ENCODE measurements around the gene UBXN4.
"Not testable (repeated sequence)": the region's sequence is repeated elsewhere in the genome, so short reads cannot be mapped to it uniquely, and the experiment has no call there.

The UBXN4 gene

DNA sequence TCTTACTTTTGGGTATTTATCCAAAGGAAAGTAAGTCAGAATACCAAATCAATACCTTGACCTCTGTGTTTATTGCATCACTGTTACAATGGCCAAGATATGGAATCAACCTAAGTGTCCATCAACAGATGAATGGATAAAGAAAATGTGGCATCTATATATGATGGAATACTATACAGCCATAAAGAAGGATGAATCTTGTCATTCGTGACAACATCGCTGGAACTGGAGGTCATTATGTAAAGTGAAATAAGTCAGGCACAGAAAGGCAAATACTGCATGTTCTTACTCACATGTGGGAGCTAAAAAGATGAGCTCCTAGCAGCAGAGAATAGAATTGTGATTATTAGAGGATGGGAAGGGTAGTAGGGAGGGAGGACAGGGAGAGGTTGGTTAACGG is 60.7 kb downstream of the UBXN4 start:
- ATAC-seq (replicated peaks), result no peak
- Mint-ChIP-seq H3K27me3 (no peaks in the 10 kb centered on the region), H3K27ac (no peak overlapping the region), H3K4me1 (peaks cover 5 to 7% of the 10 kb centered on the region in 2 donors), H3K36me3 (peaks cover 4 to 13% of the 10 kb centered on the region in 2 donors), H3K4me3 (no peak overlapping the region), H3K9me3 (peaks cover 5 to 7% of the 10 kb centered on the region in 2 donors)
- DNase-seq, result no peak

DNA sequence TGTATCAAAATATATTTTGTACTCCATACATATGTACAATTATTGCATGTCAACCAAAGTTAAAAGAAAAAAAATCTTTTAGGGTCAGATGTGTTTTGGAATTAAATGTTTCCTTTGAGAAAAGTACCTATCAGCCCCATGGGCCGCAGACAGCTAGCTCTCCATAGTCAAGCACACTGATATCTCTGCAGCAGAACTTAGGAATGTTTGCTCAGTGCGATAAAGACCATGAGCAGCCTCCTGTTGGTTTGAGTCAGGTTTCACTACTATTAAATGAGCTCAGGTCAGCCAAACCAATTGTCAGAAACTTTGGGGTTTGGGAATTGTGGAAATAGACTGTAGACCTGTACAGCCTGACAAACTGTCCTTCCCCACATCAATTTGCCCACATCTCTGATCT is 61.6 kb downstream of the UBXN4 start:
- H3K27ac Mint-ChIP-seq, result no peak overlapping the region
- ATAC-seq (replicated peaks), result no peak
- H3K27me3 Mint-ChIP-seq, result no peaks in the 10 kb centered on the region
- H3K9me3 Mint-ChIP-seq, result peaks cover 5 to 7% of the 10 kb centered on the region in 2 donors
- peaks cover 4 to 13% of the 10 kb centered on the region in 2 donors for H3K36me3 Mint-ChIP-seq
- peaks cover 4 to 5% of the 10 kb centered on the region in 2 donors for H3K4me1 Mint-ChIP-seq
- H3K4me3 Mint-ChIP-seq, result no peak overlapping the region
- DNase-seq, result no peak

DNA sequence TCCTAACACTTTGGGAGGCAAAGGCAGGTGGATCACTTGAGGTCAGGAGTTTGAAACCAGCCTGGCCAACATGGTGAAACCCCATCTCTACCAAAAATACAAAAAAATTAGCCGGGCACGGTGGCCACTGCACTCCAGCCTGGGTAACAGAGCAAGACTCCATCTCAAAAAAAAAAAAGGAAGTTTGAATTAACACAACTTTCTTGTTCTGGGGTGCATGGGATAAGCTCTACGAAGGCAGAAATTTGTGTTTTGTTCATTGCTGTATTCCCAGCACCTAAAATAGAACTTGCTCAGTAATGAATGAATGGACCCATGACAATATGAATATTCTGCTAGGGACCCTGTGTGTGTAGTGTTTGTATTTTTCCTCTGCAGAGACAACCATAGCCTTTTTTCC is 66.2 kb downstream of the UBXN4 start:
- not testable (repeated sequence) for H3K9me3 Mint-ChIP-seq; H3K27me3 Mint-ChIP-seq; ATAC-seq (replicated peaks); H3K27ac Mint-ChIP-seq; DNase-seq; H3K4me1 Mint-ChIP-seq; H3K4me3 Mint-ChIP-seq; H3K36me3 Mint-ChIP-seq

DNA sequence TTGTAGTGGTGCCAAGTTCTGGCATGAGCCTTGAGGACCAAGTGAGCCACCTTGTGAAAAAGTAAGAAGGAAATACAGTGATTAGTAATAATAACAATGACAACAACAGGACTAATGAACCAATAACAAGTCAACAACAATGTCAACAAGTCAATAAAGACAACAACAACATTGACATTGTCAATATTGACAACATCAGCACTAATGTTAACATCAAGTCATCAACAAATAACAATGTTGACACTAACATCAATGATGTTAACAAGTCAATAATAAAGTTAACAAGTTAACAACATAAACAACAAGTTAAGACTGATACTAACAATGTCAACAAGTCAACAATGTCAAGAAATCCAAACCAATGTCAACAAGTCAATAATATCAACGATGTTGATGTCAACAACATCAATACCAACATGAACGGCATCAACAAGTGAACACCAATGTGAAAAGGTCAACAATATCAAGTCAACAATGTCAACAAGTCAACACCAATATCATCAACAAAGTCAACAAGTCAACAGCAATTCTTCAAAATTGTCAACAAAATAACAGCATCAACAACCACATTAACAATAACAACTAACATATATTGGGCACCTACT is 71.4 kb downstream of the UBXN4 start:
- no peak for ATAC-seq (replicated peaks)

DNA sequence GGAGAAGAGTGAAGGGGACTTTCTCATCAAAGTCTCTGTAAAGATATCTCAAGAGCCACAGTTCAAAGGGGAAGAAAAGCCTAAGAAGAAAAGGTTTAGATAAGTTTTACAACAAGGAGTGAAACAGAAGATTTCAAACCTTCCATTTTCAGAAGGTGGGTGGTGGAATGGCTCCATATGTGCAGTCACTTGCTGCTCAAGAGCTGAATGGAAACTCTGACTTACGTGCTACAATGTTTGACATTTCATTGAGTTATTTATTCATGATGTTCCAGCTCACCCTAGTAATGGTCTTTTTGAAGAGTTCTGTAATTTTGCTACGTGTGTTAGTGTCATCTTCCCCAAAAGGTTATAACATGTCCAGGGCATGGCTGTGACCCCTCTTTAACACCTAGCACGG is 73.6 kb downstream of the UBXN4 start:
- peak; percentile 49 to 50 for ATAC-seq (replicated peaks)
- Mint-ChIP-seq H3K27me3 (peaks cover 0 to 2% of the 10 kb centered on the region in 2 donors), H3K27ac (no peak overlapping the region), H3K36me3 (no peaks in the 10 kb centered on the region), H3K9me3 (peaks cover 0 to 8% of the 10 kb centered on the region in 2 donors), H3K4me3 (no peak overlapping the region), H3K4me1 (peaks cover 4 to 8% of the 10 kb centered on the region in 2 donors)
- DNase-seq, result no peak

More for the DNA sequence above, 71.4 kb downstream of the UBXN4 start:
- Mint-ChIP-seq H3K27me3 (no peaks in the 10 kb centered on the region), H3K27ac (no peak overlapping the region), H3K9me3 (peaks cover 0 to 8% of the 10 kb centered on the region in 2 donors), H3K36me3 (peaks cover 0 to 3% of the 10 kb centered on the region in 2 donors), H3K4me1 (no peaks in the 10 kb centered on the region), H3K4me3 (no peak overlapping the region)
- no peak for DNase-seq

DNA sequence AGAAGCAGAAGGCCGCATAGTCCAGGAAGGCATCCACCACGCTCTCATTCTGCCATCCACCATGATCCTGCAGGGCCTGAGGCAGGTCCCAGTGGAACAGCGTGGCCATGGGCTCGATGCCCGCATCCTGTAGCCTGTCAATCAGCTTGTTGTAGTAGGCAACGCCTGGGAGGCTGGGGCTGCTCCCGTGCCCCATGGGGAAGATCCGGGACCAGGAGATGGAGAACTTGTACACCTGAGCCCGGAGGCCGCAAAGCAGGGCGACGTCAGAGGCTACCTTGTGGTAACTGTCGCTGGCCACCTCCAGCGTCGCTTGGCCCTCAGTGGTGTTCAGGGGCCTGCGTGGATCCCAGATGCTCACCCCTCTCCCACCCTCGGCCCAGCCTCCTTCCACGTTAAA is 75.8 kb downstream of the UBXN4 start:
- peaks cover 3 to 7% of the 10 kb centered on the region in 2 donors for H3K9me3 Mint-ChIP-seq
- ATAC-seq (replicated peaks), result no peak
- H3K4me1 Mint-ChIP-seq, result peaks cover 6 to 16% of the 10 kb centered on the region in 2 donors
- peaks cover 0 to 5% of the 10 kb centered on the region in 2 donors for H3K27me3 Mint-ChIP-seq
- peaks cover 4 to 8% of the 10 kb centered on the region in 2 donors for H3K36me3 Mint-ChIP-seq
- no peak overlapping the region for H3K27ac Mint-ChIP-seq
- H3K4me3 Mint-ChIP-seq, result no peak overlapping the region
- no peak for DNase-seq

DNA sequence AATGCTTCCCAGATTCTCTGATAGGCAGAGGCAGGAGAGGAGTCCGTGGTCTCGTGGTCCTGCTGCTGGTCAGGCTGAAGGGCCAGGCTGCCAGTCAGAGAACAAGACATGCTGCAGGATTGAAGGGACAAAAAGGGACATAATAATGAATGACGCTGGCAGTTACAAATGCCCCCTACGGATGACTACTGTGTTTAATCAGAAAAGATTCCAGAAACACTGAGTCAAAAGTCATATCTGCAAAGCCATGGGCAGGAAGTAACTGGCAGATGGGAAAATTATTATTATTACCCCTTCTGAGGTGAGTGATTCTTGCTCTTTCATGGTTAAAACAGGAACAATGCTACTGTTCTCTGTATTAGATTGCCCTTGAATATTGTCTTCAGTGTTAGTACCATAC is 76.3 kb downstream of the UBXN4 start:
- peaks cover 0 to 5% of the 10 kb centered on the region in 2 donors for H3K27me3 Mint-ChIP-seq
- H3K36me3 Mint-ChIP-seq, result peaks cover 6 to 12% of the 10 kb centered on the region in 2 donors
- H3K4me3 Mint-ChIP-seq, result no peak overlapping the region
- H3K9me3 Mint-ChIP-seq, result peaks cover 7% of the 10 kb centered on the region in 2 donors
- H3K4me1 Mint-ChIP-seq, result peaks cover 6 to 16% of the 10 kb centered on the region in 2 donors
- DNase-seq, result no peak
- no peak overlapping the region for H3K27ac Mint-ChIP-seq
- ATAC-seq (replicated peaks), result no peak

DNA sequence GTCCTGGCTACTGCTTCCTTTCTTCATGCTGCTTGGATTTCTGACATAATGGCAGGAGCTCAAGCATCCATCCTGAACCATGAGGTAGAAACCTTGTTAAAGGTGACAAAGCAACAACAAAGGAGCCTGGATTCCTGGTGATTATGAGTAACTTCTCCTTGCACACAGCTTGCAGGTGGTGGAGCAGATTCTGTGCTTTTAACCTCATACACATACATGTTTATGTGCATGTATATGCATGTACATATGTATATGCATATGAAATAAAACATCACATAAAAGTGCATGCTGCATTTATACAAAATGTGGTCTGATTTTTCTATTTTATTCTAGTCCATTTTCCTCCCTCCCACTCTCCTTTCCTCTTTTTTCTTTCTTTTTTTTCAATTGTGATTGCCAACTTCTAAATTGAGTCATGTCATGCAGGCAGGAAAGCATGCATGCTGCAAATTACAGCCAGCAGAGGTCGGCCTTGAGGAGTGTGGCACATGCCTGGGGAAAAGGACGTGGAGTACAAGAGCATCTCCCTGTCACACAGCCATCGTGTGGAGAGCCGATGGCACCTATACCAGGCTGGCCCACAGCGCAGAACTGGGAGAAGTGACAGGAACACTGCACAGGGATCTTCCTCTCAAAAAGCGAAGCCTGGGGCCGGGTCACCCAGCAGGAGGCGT is 77.4 kb downstream of the UBXN4 start:
- DNase-seq, result no peak
- no peak for ATAC-seq (replicated peaks)
- H3K27ac Mint-ChIP-seq, result no peak overlapping the region
- peaks cover 0 to 5% of the 10 kb centered on the region in 2 donors for H3K27me3 Mint-ChIP-seq
- H3K4me3 Mint-ChIP-seq, result no peak overlapping the region
- peaks cover 9 to 12% of the 10 kb centered on the region in 2 donors for H3K9me3 Mint-ChIP-seq
- peaks cover 11 to 17% of the 10 kb centered on the region in 2 donors for H3K36me3 Mint-ChIP-seq
- peaks cover 6 to 16% of the 10 kb centered on the region in 2 donors for H3K4me1 Mint-ChIP-seq

DNA sequence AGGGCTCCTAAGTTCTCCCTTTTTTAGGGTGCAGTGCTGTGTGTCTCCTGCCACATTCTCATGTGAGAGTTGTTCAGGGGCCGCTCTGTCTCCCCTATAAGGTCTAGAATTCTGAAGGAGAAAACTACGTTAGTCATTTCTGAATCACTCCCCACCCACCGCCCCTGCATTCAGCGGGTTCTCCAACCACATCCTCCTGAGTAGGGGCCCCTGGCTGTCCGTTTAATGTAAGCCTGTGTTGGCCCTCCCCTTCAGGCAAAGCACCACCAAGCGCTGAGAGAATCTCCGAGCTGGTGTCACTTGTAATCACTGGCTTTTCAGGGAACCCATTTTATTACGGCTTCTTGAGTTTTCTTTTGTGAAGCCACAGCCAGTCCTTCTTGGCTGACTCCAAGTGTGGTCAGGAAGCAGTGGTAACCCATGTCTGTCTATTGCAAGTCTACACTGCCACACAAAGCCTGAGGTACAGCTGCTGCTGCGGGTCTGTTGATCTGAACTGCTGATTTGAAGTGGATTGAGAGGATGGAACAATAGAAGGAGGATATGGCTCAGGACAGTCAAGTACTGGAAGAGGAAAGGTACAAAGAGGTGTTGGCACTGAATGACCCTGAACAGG is 78.5 kb downstream of the UBXN4 start:
- Mint-ChIP-seq H3K4me1 (peaks cover 6 to 16% of the 10 kb centered on the region in 2 donors), H3K9me3 (peaks cover 7 to 12% of the 10 kb centered on the region in 2 donors), H3K4me3 (peak overlapping the region in 1 of 2 donors; percentile 1), H3K27me3 (peaks cover 0 to 5% of the 10 kb centered on the region in 2 donors), H3K36me3 (peaks cover 11 to 17% of the 10 kb centered on the region in 2 donors), H3K27ac (no peak overlapping the region)
- DNase-seq (peak; percentile 19), ATAC-seq (replicated peaks) (peak; percentile 82 to 86)

DNA sequence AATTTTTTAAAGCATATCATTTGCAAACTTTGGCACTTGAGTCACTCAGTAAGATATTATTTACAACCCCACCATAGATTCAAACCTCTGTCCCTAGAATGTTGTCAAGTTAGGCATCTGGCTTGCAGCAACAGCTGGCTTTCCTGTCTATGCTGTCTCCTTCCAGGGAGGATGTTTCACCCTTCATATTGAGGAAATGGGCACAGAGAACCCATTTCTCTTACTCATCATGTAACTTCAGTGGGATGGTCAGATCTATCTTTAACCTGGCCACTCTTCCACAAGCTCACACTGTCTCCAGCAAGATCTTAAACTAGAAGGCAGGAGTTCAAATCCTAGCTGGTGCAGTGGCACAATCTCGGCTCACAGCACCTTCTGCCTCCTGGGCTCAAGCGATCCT is 79.5 kb downstream of the UBXN4 start:
- ATAC-seq (replicated peaks) (no peak), DNase-seq (no peak)
- Mint-ChIP-seq H3K4me1 (peaks cover 6 to 16% of the 10 kb centered on the region in 2 donors), H3K9me3 (peaks cover 7 to 12% of the 10 kb centered on the region in 2 donors), H3K27me3 (peaks cover 0 to 5% of the 10 kb centered on the region in 2 donors), H3K27ac (no peak overlapping the region), H3K36me3 (peaks cover 11 to 17% of the 10 kb centered on the region in 2 donors), H3K4me3 (no peak overlapping the region)

DNA sequence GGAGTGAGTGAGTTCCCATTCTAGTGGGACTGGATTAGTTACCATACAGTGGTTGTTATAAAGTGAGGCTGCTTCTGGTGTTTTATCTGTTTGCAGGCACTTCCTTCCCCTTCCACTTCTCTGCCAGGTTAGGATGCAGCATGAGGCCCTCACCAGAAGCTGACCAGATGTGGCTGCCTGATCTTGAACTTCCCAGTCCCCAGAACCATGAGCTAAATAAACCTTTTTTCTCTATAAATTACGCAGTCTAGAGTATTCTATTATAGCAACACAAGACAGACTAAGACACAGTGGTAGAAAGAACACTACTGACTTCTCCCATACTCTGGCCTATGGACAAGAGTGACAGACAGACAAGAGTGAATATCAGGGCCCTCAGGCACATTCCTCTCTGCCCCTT is 81.2 kb downstream of the UBXN4 start:
- peaks cover 11 to 17% of the 10 kb centered on the region in 2 donors for H3K36me3 Mint-ChIP-seq
- no peak overlapping the region for H3K27ac Mint-ChIP-seq
- no peak for ATAC-seq (replicated peaks)
- peaks cover 7 to 12% of the 10 kb centered on the region in 2 donors for H3K9me3 Mint-ChIP-seq
- peaks cover 6 to 16% of the 10 kb centered on the region in 2 donors for H3K4me1 Mint-ChIP-seq
- H3K27me3 Mint-ChIP-seq, result peaks cover 0 to 5% of the 10 kb centered on the region in 2 donors
- DNase-seq, result no peak
- H3K4me3 Mint-ChIP-seq, result no peak overlapping the region

DNA sequence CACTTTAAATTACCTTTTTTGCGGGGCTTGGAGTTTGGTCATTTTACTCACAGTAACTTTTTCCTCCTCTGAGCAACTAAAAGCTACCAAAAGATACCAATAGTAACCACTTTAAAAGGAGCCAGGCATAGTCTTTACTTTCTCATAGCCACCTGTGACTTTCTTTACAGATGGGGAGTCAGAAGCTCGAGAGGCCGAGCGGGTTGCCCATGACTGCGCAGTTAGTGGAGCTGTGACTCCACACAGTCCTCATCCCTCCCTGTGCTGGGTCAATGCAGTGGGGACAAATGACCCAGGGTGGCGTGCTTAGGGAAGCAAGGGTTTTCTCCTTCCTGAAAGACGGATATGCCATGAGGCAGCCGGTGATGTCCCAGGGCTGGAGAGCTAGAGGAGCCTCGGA is 83.5 kb downstream of the UBXN4 start:
- DNase-seq (no peak), ATAC-seq (replicated peaks) (no peak)
- Mint-ChIP-seq H3K36me3 (peaks cover 11 to 20% of the 10 kb centered on the region in 2 donors), H3K4me3 (no peak overlapping the region), H3K27ac (no peak overlapping the region), H3K27me3 (peaks cover 0 to 4% of the 10 kb centered on the region in 2 donors), H3K9me3 (peaks cover 7 to 12% of the 10 kb centered on the region in 2 donors), H3K4me1 (peaks cover 3 to 10% of the 10 kb centered on the region in 2 donors)

DNA sequence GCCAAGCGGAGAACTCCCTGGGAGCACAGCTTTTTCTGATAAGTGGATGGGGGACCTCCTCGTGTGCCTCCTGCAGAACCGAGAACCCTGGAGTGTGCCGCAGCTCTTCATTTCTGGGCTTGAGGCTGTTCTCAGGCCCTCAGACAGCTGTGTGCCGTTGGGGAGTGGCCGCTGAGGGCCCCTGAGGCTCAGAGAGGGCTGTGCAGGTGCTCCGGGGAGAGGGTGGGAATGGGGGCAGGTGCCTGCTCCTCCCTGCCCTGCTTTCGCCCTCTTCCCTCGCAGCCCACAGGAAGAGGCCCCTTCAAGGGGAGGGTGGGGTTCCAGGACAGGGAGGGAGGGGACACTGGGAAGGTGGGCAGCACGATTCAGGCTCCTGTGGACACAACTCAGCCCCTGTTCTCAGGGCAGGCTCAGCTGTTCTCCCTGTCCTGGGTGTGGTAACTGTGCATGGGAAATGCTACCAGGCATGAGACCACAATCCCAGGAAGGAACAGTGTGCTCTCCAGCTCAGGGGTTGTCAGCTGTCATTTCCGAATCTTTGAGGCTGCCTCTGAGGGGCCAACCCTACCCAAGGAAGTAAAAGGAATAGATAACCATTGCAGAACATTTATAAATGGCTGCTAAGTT is 84.0 kb downstream of the UBXN4 start:
- Mint-ChIP-seq H3K36me3 (peaks cover 11 to 23% of the 10 kb centered on the region in 2 donors), H3K27ac (no peak overlapping the region), H3K4me1 (peaks cover 0 to 5% of the 10 kb centered on the region in 2 donors), H3K9me3 (peaks cover 7 to 12% of the 10 kb centered on the region in 2 donors), H3K4me3 (no peak overlapping the region), H3K27me3 (no peaks in the 10 kb centered on the region)
- DNase-seq (no peak), ATAC-seq (replicated peaks) (no peak)

DNA sequence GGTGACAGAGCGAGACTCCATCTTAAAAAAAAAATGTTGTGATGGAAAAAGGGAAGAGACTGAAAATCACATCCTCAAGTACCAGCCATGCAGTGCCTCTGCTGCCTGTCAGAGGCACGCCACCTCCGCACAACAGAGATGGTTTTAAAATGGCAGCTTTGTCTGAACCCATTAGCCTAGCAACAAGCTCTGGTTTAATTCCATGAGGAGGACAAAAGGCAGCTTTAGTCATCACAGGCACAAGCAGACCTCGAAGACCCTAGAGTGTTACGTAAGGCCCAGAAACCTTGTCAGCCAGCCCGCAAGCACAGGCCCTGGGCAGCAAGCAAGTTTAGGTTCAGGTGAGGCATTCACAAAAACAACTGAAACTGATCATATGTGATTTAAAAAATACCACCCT is 84.9 kb downstream of the UBXN4 start:
- DNase-seq, result no peak

More for the DNA sequence above, 84.9 kb downstream of the UBXN4 start:
- H3K27ac Mint-ChIP-seq, result no peak overlapping the region
- ATAC-seq (replicated peaks), result no peak
- H3K4me1 Mint-ChIP-seq, result peaks cover 0 to under 1% of the 10 kb centered on the region in 2 donors
- no peak overlapping the region for H3K4me3 Mint-ChIP-seq
- peaks cover 11 to 25% of the 10 kb centered on the region in 2 donors for H3K36me3 Mint-ChIP-seq
- H3K9me3 Mint-ChIP-seq, result peaks cover 7 to 12% of the 10 kb centered on the region in 2 donors
- H3K27me3 Mint-ChIP-seq, result no peaks in the 10 kb centered on the region
